GM18505 (cell line): ENCODE measurements around the gene ZDHHC14.
"Not testable (repeated sequence)": the region's sequence is repeated elsewhere in the genome, so short reads cannot be mapped to it uniquely, and the experiment has no call there.

Source experiments
- ATAC-seq: cut with Tn5 transposase; IDR thresholded peaks from one replicate; pipeline ENCODE4 v1.9.1; 2021; ENCODE audit not compliant: unreplicated experiment
- POLR2A ChIP-seq: IDR thresholded peaks from 4 replicates; pipeline ENCODE4 v1.6.1; 2011; ENCODE audit warnings: borderline replicate concordance; ENCODE audit not compliant: insufficient read depth, insufficient read length; ENCODE audit errors: extremely low read depth

The ZDHHC14 gene

DNA sequence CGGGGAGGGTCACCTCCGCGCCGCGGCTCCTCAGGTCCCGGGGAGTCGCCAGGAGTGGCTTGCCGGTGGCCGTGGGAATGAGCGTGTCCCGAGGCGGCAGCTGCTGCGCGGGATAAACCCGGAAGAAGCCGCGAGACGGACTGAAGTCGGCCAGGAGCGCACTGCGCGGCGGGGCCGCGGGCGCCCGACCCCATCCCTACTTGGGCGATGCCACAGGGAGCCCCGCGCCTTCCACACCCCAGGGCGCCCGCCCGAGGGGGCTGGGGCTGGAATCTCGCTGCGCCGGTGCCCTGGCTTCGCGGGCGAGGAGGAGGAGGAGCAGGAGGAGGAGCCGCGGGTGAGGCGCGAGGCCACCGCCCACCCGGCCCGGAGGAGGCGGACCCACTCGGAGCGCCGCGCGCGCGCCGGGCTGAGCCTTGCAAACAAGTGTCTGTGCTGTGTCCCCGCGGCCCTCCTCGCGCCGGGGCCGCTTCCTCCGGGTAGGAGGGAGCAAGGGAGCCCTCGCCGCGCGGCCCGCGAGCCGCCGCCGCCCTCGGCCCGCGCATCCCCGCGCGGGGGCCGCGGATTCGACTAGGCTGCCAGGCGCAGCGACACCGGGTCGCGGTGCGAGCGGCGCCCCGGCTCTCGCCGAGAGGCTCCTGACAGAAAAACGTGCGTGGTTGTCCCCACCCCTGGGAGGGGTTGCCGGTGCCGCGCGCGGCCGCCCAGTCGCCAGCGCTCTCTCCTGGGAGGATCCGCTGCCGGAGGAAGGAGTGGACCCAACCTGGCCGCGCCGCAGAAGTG, at the start of gene ZDHHC14:
TSS of gene ZDHHC14 (plus strand) at position 412 of the 783 bp plus-strand sequence.
- peak; percentile 71 for TF ChIP-seq POLR2A
- ATAC-seq, result peak; percentile 72

DNA sequence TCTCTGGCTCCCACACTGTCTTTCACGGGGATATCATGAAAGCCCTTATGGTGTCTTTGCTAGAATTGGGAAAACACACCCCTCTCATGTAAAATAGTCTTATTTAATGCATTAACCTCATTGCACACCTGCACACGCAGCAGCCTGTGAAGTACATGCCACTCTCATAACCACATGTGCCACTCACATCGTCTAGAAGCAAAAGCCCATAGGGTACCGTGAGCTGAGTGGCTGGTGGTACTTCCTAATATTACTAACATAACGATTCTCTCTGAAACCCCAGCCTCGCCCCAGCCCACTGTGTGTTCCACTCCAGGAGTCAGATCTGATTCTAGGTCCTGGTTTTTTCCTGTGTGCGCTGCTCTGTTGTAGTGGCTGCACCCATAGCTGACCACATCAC, 48.2 kb upstream of the ZDHHC14 start:
- no peak for ATAC-seq
- TF ChIP-seq POLR2A, result no peak

DNA sequence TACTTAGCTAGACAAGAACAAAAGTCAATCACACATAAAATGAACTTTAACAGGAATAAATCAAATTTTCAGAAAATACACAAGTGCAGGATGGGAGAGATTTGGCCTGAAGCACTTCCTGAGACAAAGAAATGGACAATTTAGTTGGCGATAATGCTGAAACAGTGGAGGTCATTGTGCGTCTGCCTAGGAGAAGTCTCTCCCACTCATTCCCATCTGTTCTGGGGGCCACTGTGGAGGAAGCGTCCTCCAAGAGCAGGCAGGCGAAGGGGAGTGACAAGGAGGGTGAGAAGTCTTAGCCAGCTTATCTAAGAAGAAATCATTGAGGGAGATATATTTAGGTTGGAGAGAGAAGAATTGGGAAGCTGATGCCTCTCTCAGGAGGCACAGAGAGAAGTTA, 47.5 kb upstream of the ZDHHC14 start:
- ATAC-seq, result no peak
- TF ChIP-seq POLR2A, result no peak

DNA sequence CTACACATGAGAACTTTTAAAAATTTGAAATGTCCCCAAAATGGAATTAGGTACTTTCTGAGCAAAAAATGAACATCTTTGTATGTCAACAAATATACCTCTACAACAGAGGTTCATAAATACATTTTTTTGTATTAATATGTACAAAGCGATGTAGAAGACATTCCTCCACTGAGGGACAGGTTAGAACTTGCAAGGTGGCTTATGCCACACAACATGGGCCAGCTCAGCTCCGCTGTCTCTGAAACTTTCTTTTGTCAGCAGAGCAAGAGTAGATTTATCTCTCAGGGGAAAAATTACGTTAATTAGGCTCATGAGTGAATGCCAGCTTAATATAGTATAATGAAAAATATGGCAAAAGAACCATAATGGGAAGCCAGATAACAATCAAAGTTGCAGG, 47.0 kb upstream of the ZDHHC14 start:
- TF ChIP-seq POLR2A, result no peak
- ATAC-seq, result no peak

DNA sequence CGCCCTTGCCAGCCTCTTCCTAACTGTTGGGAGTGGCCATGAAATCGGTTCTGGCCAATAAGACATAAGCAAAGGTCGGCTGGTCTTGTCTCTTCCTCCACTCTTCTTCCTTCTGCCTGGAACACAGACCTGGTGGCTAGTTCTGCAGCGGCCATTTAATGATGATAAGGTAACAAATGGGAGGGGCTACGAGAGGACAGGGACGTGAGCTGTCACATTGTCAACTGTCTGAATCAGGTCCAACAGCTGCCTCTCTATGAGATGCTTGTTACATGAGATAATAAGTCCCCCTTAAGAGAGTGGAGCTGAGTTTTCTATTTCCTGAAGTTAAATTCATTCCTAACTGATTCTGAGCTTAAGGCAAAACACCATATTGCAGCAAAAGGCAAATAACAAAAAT, 45.2 kb upstream of the ZDHHC14 start:
- ATAC-seq, result no peak

DNA sequence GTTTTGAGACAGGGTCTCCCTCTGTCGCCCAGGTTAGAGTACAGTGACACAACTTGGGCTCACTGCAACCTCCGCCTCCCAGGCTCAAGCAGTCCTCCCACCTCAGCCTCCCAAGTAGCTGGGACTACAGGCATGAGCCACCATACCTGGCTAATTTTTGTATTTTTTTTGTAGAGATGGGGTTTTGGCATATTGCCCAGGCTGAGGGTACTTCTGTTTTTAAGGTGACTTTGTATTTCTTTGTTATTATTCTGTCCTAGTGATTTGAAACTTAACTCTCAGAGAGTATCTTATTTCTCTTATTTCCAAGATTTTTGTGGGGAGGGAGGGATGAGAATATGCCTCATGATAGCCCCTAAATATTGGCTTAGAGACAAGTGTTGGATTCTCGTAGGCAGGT, 43.7 kb upstream of the ZDHHC14 start:
- ATAC-seq, result not testable (repeated sequence)

More for the DNA sequence above, 45.2 kb upstream of the ZDHHC14 start:
- TF ChIP-seq POLR2A, result no peak

DNA sequence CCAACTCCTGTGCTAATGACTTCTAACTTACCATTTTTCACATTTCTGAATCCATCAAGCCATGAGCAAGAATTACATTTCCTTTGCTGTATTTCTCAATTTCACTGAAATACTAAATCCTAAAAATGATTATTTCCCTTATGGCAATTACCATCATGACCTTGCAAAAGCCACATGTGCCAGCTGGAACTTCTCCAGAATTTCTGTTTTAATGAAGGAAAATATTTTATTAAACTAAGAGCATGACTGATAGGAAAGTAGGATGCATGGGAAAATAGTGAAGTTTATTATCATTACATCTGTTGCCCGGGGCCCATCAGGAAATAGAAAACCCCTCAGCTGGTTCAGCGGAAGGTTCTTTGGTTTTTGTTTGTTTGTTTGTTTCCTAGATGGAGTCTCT, 43.2 kb upstream of the ZDHHC14 start:
- ATAC-seq, result no peak
- no peak for TF ChIP-seq POLR2A

DNA sequence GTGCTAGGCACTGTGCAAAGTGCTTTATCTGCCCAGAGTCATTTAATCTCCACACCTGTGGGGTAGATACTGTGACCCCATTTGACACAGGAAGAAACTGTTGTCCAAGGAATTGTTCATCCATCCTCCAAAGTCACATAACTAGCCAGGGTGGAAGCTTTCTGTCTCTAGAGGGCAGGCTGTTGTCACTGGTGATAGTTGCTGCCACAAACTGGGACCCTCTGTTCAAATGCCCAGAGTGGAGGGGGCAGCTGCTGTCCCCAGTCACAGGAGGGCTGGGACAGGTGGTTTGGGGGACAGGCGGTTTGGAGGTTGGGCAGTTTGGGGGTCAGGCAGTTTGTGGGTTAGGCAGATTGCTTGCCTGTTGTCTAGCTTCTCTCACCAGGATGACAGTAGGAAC, 41.6 kb upstream of the ZDHHC14 start:
- no peak for ATAC-seq
- TF ChIP-seq POLR2A, result no peak

DNA sequence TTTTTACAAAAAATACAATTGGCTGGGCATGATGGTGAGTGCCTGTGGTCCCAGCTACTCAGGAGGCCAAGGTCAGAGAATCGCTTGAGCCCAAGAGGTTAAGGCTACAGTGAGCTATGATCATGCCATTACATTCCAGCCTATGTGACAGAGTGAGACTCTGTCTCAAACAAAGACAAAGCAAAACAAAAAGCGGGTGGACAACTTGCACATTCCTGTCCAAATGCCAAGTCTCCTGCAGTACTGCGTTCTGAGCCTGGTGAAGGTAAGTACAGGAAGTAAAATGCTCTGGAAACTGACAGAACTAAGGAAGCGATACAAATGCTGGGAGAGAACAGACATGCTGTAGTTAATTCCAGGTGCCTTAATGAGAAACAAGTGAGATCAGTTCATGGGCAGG, 37.3 kb upstream of the ZDHHC14 start:
- no peak for ATAC-seq
- TF ChIP-seq POLR2A, result no peak

DNA sequence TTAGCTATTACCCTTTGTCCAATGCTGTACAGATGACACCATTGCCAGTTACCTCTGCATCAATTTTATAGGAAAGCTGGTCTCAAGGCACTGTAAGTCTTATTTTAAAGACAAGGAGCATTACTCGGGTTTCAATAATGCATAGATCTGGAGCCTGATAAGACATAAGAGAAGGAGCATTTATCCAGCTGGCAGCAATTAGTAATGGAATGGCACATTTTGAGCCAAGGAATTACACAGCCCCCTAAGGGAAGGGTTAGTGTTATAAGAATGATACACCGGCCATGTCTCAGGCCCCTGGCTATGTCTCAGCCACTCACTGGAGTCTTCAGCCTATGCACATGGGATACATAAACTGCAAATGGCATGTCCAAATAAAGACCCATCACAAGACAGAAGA, 34.6 kb upstream of the ZDHHC14 start:
- TF ChIP-seq POLR2A, result no peak

DNA sequence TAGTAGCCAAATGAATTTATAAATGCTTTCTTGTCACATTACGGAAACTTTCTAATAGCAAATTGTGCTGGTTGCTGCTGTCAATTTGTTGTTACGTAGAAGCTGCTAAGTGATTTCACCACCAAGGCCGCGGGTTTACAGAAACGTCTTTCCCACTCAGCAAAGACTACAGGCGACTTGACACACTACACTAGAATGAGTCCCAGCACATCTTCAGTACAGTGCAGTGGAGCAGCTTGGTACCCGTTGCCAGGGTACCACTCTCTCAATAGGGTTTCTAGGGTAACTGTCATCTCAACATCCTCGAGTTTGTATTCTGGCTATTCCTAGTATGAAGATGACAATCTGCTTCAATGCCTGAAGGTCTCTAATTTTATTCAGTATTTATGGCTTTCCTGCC, 22.7 kb upstream of the ZDHHC14 start:
- ATAC-seq, result no peak
- TF ChIP-seq POLR2A, result no peak

More for the DNA sequence above, 34.6 kb upstream of the ZDHHC14 start:
- ATAC-seq, result no peak

DNA sequence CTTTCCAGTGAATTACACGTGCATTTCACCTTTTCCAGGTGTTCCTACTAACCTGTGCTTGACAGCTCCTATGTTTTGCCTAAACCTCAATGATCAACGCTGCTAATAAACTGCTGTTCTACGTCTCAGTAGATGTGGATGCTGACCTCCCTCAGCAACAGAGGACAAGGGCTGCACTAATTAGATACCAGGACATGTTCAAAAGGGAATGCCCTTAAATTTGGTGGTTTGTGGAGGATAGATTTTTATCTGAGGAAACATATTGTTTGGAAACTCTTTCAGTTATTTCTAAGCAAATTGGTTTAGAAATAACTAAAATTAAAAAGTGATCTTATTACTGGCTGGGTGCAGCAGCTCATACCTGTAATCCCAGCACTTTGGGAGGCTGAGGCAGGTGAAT, 19.1 kb upstream of the ZDHHC14 start:
- ATAC-seq, result no peak

DNA sequence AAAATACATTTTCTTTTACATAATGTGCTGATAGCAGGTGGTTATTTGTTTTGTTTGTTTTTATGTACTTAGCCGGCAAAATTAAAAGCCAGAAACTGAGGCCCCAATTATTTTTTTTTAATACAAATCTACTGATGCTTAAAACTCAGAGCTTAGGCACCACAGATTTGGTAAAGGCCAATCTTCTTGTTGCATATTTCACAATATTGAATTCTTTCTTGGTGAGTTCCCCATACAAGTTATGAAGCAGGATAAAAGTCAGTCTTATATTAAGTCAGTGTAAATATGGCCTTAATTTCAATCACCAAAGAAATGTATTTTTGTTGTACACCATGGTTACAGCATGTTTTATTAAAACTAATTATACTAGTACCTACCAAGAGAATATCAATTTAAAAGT, 16.3 kb upstream of the ZDHHC14 start:
- no peak for ATAC-seq
- no peak for TF ChIP-seq POLR2A

More for the DNA sequence above, 19.1 kb upstream of the ZDHHC14 start:
- TF ChIP-seq POLR2A, result no peak

DNA sequence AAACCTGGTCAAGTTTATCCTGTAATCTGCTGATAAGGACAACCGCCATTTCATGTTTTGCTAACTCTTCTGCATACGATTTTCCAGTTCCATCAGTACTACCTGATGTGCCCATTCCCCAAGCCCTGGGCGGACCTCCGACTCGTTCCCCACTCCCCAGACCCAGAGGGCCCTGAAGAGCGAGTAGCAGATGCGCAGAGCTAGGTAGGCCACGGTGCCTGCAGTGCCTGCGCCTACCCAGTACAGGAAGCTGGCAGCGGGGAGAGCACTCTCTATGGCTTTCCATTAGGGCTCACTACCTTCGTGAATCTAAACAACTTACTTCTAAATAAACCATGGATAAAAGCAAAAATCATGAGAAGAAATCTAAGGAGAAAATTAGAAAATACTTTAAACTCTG, 14.3 kb upstream of the ZDHHC14 start:
- no peak for ATAC-seq
- no peak for TF ChIP-seq POLR2A

DNA sequence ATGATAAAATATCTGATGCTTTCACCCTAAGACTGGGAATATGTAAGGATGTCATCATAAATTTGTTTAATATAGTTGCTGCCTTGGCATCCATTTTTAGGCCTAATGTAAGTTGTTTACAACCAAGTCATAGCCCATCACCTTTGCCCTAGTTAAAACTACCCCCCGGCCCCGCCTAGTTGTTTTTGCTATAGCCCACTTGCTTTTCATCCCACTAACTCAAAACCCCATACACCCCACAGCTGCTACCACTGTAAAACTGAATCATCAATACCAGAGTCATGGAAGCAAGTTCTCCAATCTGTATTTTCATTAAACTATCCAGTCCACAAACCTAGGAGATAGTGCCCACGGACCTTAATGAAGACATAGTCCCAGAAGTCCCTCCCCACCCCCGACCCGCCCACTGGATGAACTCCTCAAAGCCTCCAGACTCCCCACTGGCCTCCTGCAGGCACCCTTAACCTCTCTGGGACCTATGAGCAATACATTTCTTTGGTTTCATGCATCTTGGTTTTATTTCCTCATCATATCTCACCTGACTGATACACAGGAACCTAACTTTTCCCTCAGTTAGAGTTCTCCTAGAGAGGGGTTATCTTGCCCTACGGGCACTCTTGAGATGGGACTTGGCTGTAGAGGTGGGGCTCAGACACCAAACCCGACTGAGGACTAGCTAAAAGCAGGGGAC, 12.5 kb upstream of the ZDHHC14 start:
- ATAC-seq, result no peak
- TF ChIP-seq POLR2A, result no peak

DNA sequence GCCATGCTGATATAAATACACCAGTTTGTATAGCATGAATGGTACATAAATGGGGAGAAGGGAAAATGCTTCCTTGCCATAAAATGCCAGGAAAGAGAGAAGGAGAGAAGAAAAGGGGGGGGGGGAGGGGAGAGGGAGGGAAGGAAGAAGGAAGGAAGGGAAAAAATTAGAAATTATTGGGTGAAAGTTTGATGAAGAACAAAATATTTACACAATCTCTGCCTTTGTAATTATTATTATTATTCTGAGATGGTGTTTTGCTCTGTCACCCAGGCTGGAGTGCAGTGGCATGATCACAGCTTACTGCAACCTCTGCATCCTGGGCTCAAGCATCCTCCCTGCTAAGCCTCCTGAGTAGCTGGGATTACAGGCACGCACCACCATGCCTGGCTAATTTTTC, 10.2 kb upstream of the ZDHHC14 start:
- no peak for TF ChIP-seq POLR2A
- no peak for ATAC-seq
